ENCODE results near the gene TPD52L1.

The TPD52L1 gene

DNA sequence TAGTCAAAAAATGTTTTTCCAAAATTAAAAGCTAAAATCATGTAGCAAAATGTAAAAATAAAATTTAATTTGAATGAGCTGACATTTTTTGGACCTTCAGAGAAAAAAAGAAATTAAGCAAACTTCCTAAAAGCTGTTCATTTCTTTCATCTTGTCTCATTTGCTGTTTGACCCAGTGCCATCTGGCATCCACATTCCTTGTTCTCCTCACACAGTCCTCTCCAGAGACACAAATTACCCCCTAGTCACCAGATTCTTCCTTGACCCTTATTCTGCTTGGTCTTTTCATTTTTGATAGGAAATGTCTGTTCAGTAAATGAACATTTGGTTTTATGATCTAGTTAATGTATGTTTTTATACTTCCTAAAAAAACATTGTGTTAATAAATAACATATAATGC, 93.0 kb downstream of the TPD52L1 start:
- no peak for DNase-seq

DNA sequence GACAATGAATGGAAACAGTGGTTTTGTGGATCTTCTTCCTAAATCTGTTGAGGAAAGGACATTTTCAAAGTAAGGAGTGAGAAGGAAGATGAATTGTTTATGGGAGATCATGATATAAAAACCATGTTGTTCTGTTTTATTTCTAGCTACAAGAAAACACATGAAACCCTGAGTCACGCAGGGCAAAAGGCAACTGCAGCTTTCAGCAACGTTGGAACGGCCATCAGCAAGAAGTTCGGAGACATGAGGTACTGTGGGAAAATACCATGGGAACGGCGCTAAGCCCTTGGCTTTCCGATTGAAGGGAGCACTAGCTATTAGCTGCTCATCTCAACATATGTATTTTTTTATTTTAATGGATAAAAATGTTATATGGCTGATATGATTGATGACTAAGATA, 94.6 kb downstream of the TPD52L1 start:
- no peak for DNase-seq

DNA sequence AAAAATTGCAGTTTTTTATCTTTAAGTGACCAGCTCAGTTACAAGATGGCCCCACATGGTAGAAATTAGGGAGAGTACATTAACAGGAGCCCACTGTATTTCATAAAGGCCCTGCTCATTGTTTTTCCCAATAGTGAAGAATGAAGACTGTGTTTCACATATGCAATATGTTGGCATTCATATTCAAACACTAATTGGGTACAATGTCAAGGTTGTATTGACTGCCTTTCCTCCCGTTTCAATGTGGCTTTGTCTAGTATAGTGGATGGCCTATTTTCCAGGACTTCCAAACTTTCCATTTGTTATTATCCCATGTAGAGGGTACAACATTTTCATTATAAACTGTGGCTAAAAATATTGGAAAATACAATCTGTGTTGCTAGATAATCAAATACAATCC, 96.9 kb downstream of the TPD52L1 start:
- DNase-seq, result no peak

DNA sequence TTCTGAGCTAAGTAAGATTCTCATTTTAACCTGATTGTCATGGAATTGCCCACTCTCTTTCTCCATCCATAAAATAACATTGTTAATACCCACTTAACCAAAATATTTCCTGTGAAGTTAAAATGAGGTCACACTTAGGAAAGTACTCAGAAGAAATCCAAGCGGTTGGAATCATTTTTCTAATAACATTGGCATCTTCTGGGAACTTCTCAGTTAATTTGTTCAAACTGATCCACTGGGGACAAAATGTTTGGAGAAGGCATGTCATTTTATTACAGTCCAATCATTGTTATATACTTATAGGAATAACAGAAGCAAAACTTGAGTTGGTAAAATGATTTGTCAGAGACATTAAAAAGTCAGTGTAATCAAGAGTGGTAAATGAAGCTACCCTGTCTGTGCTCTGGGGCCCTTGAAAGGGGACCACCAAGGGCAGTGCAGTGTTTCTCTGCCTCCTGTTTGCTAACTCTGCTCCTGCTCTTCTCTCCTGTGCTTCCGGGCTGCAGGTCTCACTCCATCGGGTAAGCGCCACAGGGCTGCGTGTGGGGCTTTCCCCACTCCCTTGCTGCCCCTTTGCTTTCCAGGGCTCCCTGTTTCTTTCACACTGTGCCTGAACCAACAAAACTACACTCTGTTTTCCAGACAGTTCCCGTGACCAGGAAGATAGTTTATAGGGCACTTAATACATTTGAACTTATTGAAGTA, 98.1 kb downstream of the TPD52L1 start:
- DNase-seq, result no peak

DNA sequence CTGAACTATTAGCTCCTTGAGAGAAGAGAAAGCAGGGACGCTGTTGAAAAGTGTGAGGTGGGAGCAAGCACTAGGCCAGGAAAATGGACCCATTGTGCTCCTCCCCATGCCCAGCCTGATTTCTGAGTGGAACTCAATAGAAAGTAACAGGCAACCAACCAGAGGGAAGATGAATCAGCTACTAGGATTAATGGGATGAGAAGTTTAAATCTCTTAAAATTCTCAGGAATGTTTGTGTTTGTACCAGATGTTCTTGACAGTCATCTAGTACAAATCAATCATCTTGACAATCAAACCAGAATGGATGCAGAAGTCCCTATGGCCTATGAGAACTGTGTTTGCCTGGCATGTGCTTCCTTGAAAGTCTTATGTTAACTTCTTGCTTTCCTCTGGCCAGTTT, 99.3 kb downstream of the TPD52L1 start:
- DNase-seq, result no peak

DNA sequence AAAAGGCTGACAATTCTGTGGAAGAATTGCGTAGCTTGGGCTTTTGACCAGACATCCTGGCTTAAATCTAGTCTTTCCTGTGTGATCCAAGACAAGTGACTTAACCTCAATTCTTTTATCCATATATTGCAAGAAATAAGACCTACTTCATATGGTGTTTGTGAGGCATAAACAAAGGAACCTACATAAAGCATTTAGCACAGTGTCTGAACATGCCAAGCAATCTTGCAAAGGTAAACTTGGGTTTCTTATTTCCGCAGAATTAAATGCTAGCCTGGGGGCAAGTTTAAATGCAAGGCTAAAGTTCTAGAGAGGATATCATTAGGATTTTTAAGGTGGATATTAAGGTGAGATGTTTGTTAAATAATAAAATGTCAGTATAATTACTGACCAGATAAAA, 100.3 kb downstream of the TPD52L1 start:
- DNase-seq, result no peak

DNA sequence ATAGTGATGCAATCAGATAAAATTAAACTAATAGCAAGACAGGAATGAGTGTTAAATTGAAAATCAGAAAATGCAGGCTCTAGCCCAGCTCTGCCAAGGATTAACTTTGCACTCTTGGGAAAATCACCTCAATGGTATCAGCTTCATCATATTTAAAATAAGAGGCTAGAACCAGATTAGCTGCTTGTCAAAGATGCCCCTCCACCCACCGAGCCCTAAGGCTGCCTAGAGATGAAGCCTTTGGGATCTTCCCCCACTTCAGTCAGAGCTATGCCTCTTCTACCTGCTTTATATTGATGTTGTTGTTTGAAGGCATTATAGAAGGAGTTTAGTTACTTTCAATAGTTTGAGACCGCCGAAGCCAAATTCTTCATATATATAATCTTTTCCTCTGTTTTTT, 100.7 kb downstream of the TPD52L1 start:
- no peak for DNase-seq

DNA sequence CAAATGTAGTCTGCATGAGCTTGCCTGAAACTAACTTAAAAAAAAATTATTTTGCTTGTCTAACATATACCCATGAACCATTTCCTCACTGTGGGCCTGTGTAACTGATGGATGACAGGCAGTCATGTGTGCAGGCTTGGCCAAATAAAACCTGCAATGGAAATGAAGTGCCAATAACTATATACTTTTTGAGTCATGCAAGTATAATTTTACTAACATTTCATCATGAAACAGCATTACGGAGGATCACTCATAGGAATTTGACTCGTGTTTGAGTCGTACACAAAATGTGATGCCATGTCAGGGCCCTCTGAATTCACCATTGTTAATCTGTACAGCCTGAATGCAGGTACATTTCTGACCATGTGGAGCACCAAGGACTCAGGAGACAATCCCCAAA, 101.6 kb downstream of the TPD52L1 start:
- no peak for DNase-seq

DNA sequence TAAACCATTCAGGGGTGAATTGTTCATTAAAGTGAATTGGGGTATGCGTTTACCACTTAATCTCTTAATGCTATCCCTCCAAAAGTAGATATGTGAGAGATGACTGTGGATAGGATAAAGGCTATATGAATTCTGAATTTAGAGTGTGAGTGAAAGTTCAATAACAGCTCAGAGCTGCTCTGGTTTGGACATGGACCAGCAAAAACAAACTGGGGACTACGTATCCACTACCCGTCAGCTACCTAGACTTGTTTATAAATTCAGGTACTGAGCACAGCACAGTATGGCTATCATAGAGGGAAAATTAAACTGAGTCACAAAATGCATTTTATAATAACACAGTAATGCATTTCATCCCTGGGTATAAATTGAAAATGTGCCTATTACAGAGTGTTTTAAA, 103.8 kb downstream of the TPD52L1 start:
- DNase-seq, result no peak

DNA sequence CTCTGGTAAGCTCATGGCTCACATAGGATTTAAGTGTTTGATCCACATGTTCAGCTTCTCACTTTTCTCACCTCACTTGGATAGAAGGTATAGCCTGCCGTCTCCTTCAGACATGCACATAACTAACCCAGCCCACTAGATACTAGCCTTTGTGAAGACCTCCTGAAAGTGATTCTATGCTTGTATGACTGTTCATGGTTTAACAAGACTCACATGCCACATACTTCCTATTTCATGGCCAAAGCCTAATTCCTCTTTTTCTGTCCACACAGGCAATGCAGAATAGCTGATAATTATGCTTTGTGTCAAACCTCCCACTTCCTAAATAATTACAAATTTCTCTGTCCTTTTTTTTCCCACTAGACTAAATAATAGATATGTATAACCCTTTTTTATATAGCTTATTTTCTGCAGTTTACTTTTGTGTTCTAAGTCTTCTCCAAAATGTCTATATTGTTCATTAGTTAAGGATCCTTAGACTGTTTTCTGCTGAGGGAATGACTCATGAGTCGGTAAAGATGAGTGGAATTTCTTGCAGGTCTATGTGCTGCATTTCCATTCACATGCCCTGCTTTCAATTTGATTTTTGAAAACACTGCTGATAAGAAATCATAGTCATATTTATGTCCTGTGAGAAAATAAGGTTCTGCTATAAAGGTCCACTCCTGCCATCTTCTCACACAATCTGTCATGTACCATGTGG, 105.2 kb downstream of the TPD52L1 start:
- no peak for DNase-seq

DNA sequence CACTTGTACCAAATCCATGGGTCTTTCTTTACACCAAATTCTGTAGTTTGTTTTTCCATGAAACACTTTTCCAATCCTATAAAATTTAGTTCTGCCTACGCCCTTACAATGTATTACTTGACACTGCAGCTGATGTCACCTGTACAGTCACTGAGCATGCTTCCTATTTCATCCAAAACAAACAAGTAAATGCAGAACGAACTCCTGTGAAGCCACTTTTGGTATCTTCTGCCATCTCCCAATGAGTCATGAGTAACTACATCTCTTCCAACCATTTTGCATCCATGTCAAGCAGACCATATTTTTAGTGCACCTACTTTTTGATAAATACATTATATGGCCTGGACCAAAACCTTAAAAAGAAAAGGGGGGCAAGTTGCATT, 105.8 kb downstream of the TPD52L1 start:
- no peak for DNase-seq

DNA sequence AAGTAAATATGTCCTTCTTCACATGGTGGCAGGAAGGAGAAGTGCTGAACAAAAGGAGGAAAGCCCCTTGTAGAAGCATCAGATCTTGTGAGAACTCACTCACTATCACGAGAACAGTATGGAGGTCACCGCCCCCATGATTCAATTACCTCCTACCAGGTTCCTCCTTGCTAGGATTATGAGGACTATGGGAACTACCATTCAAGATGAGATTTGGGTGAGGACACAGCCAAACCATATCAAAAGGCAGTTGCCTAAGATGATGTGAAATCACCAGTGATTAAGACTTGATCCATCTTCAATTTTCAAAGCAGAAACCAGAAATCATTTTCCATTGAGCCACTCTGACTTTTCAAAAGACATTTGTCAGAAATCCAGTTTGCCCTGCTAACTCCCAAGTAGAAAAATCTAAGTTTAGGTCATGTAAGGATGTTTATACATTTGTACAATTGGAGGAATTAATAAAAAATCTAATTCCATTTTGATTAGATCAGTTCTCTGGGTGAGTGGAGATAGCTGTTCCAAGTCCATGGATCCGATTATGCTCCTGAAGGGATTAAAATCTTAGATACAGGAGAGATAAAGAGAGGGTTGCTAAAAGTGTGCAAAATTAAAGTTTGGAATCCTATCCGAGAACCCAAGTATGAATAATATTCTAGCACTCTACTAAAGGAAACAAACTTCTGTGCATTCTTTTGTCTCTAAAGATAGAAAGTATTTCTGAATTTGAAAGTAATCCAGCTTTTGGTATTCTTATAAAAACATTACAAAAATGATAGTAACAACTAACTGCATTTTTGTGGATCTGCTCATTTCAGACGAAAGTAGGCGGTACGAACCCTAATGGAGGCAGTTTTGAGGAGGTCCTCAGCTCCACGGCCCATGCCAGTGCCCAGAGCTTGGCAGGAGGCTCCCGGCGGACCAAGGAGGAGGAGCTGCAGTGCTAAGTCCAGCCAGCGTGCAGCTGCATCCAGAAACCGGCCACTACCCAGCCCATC, 108.7 kb downstream of the TPD52L1 start:
- no peak for DNase-seq

DNA sequence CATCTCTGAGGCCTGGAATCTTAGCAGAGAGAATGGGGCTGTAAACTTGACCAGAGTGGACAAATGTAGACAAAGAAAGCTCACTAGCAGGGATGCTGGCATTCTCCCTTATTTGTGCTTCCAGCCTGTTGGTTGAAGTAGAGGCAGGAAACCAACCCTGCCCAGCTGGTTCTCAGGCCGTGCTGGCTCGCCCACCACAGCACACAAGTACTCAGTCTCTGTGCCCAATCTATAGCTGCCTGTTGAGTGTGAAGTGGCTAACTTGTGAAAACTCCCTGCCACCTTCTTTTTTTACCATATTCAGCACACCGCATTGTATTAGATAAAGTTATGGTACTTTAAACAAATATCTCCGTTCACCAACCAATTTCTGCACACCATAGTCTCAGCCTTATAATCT, 110.9 kb downstream of the TPD52L1 start:
- no peak for DNase-seq

DNA sequence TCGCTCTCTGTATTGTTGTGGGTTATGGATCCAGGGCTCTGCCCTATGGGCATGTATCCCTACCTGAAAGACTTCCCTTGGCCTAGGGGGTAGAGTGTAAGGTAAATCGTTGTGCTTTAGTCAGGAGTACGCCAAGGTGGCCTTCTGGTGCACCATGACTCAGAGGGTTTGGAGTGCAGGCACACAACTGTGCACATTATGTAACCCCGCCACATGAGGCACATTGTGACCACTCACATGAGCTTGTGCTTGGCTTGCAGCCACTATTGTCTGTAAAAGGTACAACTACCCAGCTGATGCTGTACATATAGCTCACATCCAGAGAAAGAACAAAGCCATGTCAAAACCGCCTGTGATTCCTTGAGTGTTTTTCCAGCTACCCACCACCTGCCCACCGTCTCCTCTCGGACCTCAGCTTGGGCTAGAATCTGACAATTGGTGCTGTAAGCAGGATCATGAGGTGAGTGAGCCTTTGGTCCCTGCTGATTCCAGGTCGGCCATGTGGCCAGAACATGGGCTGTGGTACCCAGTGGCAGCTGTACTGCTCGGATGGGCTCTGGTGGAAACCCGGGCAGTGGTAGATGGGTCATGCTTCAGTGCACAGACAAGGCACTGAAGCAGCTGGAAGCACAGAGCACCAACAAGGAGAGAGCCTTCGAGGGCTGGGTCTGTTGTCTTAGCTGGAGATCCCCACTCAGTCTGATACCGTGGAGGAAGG, 114.4 kb downstream of the TPD52L1 start:
- DNase-seq, result no peak

DNA sequence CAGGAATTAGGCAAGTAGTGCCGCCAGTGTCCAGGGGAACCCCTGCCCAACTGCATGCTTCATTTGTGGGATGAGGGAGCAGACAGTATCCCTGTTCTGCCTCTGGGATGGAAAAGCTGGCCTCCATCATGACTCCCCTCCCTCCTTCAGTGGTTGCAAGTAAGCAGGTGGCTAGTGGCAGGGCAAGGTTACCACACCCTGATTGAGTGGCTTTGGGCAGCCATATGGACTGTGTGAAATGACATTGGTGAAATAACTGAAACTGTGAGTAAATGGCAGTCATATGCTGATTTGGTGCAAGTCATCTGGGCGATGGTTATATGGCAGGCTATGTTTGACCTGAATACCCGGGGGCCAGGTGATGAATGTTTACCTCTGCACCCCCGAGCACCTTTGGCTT, 115.2 kb downstream of the TPD52L1 start:
- DNase-seq, result no peak

DNA sequence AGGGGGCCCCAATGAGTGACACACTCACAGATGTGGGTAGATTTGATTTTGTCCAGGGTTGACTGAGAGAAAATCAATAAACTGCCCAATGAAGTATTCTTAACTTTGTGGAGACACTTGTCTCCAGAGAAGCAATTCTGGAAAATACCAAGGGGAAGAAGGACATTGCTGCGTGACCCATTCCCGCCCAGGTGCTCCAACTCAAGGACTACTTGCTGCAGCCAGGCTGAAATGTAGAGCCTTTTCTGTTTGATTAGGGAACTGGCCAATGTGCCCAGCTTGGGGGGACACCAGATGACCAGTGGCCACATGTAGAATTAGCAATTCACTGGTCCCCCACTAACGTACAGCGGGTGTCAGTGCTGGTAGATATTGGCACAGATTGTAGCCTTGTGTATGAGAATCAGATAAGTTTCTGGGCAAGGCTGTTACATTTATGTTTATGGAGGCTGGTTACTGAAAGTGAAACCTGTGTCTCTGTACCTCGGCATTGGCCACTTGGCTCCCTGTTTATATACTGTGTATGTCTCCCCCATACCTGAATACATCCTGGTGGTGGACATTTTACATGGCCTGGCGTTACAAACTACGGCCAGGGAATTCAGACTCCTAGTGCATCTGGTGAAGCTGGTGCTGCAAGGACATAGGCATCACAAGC, 115.9 kb downstream of the TPD52L1 start:
- DNase-seq, result no peak

DNA sequence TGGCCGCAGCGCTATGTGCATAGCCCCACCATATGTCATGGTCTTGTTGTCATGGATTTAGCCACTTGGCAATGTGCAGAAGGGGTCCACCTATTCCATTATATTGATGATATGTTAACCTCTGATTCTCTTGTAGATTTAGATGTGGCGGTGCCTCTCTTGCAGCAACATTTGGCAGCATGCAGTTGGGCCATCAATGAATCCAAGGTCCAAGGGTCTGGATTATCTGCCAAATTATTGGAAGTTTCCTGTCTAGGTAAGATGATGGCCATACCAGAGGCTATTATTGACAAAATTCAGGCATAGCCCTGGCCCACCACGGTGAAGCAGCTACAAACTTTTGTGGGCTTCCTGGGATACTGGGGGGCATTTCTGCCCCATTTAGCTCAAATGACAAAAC, 116.8 kb downstream of the TPD52L1 start:
- no peak for DNase-seq

DNA sequence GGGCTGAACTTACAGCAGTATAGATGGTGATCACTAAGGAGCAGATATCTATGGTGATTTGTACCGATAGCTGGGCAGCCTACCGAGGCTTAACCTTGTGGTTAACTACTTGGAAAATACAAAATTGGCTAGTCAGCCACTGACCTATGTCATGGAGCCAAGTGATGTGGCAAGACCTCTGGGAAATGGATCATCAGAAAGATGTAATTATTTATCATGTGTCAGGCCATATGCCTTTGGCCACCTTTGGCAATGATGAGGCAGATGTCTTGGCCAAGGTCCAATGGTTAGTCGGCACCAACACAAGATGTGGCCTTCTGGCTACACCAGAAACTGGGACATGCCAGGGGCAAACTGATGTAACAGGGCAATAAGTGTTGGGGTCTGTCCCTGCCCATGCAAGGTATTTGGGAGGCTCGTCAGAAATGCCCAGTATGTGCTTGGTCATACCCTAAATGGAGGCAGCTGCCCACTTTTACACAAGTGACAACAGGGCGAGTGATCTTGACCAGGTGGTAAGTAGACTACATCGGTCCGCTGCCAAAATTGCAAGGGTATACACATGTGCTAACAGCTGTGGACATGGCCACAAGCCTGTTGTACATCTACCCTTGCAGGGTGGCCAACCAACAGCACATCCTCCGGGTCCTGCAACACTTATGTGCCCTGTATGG, 118.0 kb downstream of the TPD52L1 start:
- no peak for DNase-seq

DNA sequence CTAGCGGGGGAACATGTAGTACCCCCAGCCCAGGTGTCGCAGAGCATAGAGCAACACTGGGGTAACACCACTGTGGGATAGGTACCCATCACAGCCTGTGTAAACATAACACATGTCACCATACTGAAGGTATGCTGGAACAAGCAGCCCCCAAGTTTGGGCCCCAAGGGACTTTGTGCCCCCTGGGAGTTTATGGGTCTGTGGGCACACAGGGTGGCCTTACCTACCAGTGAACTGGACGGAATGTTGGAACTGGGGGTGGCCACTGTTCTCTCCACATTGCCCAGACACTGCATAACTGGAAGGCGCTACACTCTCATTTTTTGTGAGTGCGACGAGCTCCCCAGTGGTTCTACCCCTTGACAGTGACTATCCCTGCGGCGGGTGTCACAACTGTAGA, 119.7 kb downstream of the TPD52L1 start:
- DNase-seq, result no peak

DNA sequence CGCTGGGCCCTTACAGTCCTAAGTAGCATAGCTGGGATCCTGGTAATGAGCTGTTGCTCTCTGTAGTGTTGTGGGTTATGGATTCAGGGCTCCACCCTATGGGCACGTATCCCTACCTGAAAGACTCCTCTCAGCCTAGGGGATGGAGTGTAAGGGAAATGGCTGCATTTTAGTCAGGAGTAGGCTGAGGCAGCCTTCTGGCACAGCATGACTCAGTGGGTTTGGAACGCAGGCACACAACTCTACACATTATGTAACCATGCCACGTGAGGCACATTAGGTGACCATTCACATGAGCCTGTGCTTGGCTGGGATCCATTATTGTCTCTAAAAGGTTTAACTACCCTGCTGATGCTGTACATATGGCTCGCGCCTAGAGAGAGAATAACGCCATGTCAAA, 120.4 kb downstream of the TPD52L1 start:
- DNase-seq, result no peak

DNA sequence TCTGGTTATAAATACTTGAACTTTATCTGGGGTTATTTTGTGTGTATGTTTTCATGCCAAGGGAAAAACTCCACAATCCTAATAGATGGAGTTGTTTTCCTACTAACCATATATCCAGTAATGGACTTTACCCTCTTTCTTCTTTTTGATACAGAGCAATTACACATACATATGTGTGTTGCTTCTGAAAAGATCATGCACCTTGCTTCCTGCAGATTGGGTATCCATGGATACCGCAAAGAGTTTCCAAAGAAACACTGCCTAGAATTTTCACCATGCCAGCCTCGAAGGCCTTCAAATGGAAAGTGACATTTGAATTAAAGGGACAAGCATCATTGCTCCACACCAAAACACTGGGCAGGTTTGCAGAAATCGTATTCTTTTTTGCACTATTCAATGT, 121.4 kb downstream of the TPD52L1 start:
- no peak for DNase-seq

DNA sequence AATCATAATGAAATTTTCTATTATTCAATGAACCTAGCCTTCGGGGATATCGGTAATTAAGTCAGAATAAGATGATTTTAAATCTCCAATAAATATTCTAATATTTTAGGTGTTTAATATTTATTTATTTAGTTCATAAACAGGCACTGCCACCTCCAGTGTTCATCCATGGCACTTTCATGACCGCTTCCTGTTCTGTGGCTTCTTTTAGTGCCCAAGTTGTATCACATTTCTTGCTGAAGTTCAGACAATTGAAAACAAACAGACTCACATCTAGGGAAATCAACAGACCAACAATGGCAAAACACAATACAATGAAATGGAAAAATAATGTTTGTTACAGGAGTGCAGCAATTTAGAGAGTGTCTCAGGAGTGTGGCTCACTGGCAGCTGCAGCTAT, 122.2 kb downstream of the TPD52L1 start:
- no peak for DNase-seq
